NCI-H146 treated with DMSO at 0.1 percent for 48 hours (cell line): Measurements from ENCODE around the gene NADK2.
A peak's percentile ranks its signal among the peaks of the same experiment; 100 is the strongest.

ENCODE experiments used
- DNase-seq: peaks from one replicate; lab custom pipeline; 2025; ENCODE audit not compliant: unreplicated experiment; lab: John Stamatoyannopoulos, UW

Gene NADK2

GRCh38 chr5:36246036-36246800, 4.5 kb upstream of the NADK2 start:
- no peak for DNase-seq

GRCh38 chr5:36244076-36244475, 2.4 kb upstream of the NADK2 start:
- no peak for DNase-seq

GRCh38 chr5:36243653-36244052, 1.9 kb upstream of the NADK2 start:
- no peak for DNase-seq

- DNase-seq = peak; percentile 40
These were observed 1.1 kb upstream of the NADK2 start for GRCh38 chr5:36242534-36243485.

- no peak for DNase-seq
These were observed 720 bp downstream of the NADK2 start for GRCh38 chr5:36240779-36241630.

GRCh38 chr5:36239370-36240293, 2.1 kb downstream of the NADK2 start:
- no peak for DNase-seq

GRCh38 chr5:36238502-36239295, 3.0 kb downstream of the NADK2 start:
- DNase-seq = no peak

GRCh38 chr5:36237751-36238150, 4.0 kb downstream of the NADK2 start:
- no peak for DNase-seq

- DNase-seq = no peak
These were observed 4.9 kb downstream of the NADK2 start for GRCh38 chr5:36236801-36237200.

GRCh38 chr5:36232533-36232932, 9.2 kb downstream of the NADK2 start:
- no peak for DNase-seq

- no peak for DNase-seq
These were observed 11.5 kb downstream of the NADK2 start for GRCh38 chr5:36230151-36230790.

- no peak for DNase-seq
These were observed 13.2 kb downstream of the NADK2 start for GRCh38 chr5:36228505-36228904.

- no peak for DNase-seq
These were observed 14.7 kb downstream of the NADK2 start for GRCh38 chr5:36227046-36227445.

- DNase-seq = no peak
These were observed 19.1 kb downstream of the NADK2 start for GRCh38 chr5:36222620-36223019.

- no peak for DNase-seq
These were observed 23.7 kb downstream of the NADK2 start for GRCh38 chr5:36217988-36218387.

- no peak for DNase-seq
These were observed 24.2 kb downstream of the NADK2 start for GRCh38 chr5:36217567-36217966.

GRCh38 chr5:36215910-36216309, 25.8 kb downstream of the NADK2 start:
- DNase-seq = no peak

- no peak for DNase-seq
These were observed 27.3 kb downstream of the NADK2 start for GRCh38 chr5:36214436-36214835.

- no peak for DNase-seq
These were observed 32.1 kb downstream of the NADK2 start for GRCh38 chr5:36209664-36210063.
